Parathyroid adenoma (tissue), 2 donors: ENCODE results near the gene TMEM244.

Experiments
- H2AFZ ChIP-seq: fragments of 300-600 bp; sonication (generic); one replicate; pipeline ENCODE4 v1.7.0; 2017; ENCODE audit warnings: antibody characterized with exemption, mild to moderate bottlenecking
- H3K27ac ChIP-seq: fragments of 300-600 bp; sonication (generic); one replicate; pipeline ENCODE4 v1.7.0; 2017
- H3K27me3 ChIP-seq: fragments of 300-600 bp; sonication (generic); one replicate; pipeline ENCODE4 v1.7.0; 2017; ENCODE audit warnings: low read length; ENCODE audit not compliant: control insufficient read depth, insufficient read depth
- H3K36me3 ChIP-seq: fragments of 300-600 bp; sonication (generic); one replicate; pipeline ENCODE4 v1.7.0; 2017; ENCODE audit warnings: low read length; ENCODE audit not compliant: control insufficient read depth, insufficient read depth
- H3K4me1 ChIP-seq: fragments of 300-600 bp; sonication (generic); one replicate; pipeline ENCODE4 v1.7.0; 2017; ENCODE audit warnings: control low read depth
- H3K4me2 ChIP-seq: fragments of 300-600 bp; sonication (generic); one replicate; pipeline ENCODE4 v1.7.0; 2017; ENCODE audit warnings: low read length
- H3K4me3 ChIP-seq: fragments of 300-600 bp; sonication (generic); one replicate; pipeline ENCODE4 v1.7.0; 2017; ENCODE audit warnings: low read depth, low read length
- H3K79me2 ChIP-seq: fragments of 300-600 bp; sonication (generic); one replicate; pipeline ENCODE4 v1.7.0; 2017; ENCODE audit warnings: control low read depth
- H3K9ac ChIP-seq: fragments of 300-600 bp; sonication (generic); one replicate; pipeline ENCODE4 v1.7.0; 2017; ENCODE audit warnings: mild to moderate bottlenecking
- H3K9me3 ChIP-seq: fragments of 300-600 bp; sonication (generic); one replicate; pipeline ENCODE4 v1.7.0; 2017; ENCODE audit warnings: low read length; ENCODE audit not compliant: control insufficient read depth
- CTCF ChIP-seq: fragments of 300-600 bp; sonication (generic); IDR thresholded peaks from one replicate; pipeline ENCODE4 v1.7.0; 2017; ENCODE audit warnings: antibody characterized with exemption, mild to moderate bottlenecking
- donor health status: primary hyperparathyroidism.

TMEM244 gene

GRCh38 chr6:129860908-129861665 lies at the start of gene TMEM244:
Gene TMEM244 (minus strand): TSS chr6:129861315. CDS start chr6:129861188, 127 bp downstream.
- Histone ChIP-seq H3K9ac (no peak within 1 kb of the TSS), H3K9me3 (no peaks in the 10 kb centered on the region), H3K4me1 (no peaks in the 10 kb centered on the region), H3K36me3 (no peaks in the 10 kb centered on the region), H3K27ac (no peak within 1 kb of the TSS), H2AFZ (no peak within 1 kb of the TSS), H3K4me3 (no peak within 1 kb of the TSS), H3K27me3 (no peaks in the 10 kb centered on the region), H3K4me2 (no peak within 1 kb of the TSS), H3K79me2 (no peaks in the 10 kb centered on the region)
- TF ChIP-seq CTCF, result no peak

- H3K4me2 ChIP-seq, result no peak overlapping the region
Measured at GRCh38 chr6:129908858-129909257, 47.7 kb upstream of the TMEM244 start.

GRCh38 chr6:129908356-129908755 lies 47.2 kb upstream of the TMEM244 start:
- Histone ChIP-seq H3K4me2 (no peak overlapping the region), H3K27ac (no peak overlapping the region), H3K4me1 (no peaks in the 10 kb centered on the region), H3K9me3 (no peaks in the 10 kb centered on the region), H3K27me3 (no peaks in the 10 kb centered on the region), H3K79me2 (no peaks in the 10 kb centered on the region), H3K36me3 (no peaks in the 10 kb centered on the region), H3K9ac (no peak overlapping the region), H3K4me3 (no peak overlapping the region), H2AFZ (no peak overlapping the region)
- TF ChIP-seq CTCF, result no peak

More at GRCh38 chr6:129908858-129909257, 47.7 kb upstream of the TMEM244 start:
- TF ChIP-seq CTCF, result no peak
- Histone ChIP-seq H2AFZ (no peak overlapping the region), H3K4me1 (no peaks in the 10 kb centered on the region), H3K27ac (no peak overlapping the region), H3K79me2 (no peaks in the 10 kb centered on the region), H3K9ac (no peak overlapping the region), H3K36me3 (no peaks in the 10 kb centered on the region), H3K4me3 (no peak overlapping the region), H3K9me3 (no peaks in the 10 kb centered on the region), H3K27me3 (no peaks in the 10 kb centered on the region)

GRCh38 chr6:129906515-129907077 lies 45.5 kb upstream of the TMEM244 start:
- no peak for TF ChIP-seq CTCF
- Histone ChIP-seq H3K4me1 (no peaks in the 10 kb centered on the region), H3K27ac (no peak overlapping the region), H3K9me3 (no peaks in the 10 kb centered on the region), H3K36me3 (no peaks in the 10 kb centered on the region), H3K4me2 (no peak overlapping the region), H3K9ac (no peak overlapping the region), H3K79me2 (no peaks in the 10 kb centered on the region), H2AFZ (no peak overlapping the region), H3K4me3 (no peak overlapping the region), H3K27me3 (no peaks in the 10 kb centered on the region)
